AG09309 (cell line): ENCODE results near the gene SCP2D1.

ENCODE experiments used
- DNase-seq: peaks from one replicate; pipeline ENCODE4 v3.0.0-alpha.2; 2010; ENCODE audit warnings: low read depth
- H3K4me3 ChIP-seq: 2 replicates; pipeline ENCODE4 v1.5.1; 2011; ENCODE audit warnings: mild to moderate bottlenecking, low read depth, low read length, moderate library complexity; ENCODE audit not compliant: control insufficient read depth
- CTCF ChIP-seq: IDR thresholded peaks from 2 replicates; pipeline ENCODE4 v1.5.1; 2011; ENCODE audit warnings: mild to moderate bottlenecking, low read depth, low read length, inconsistent platforms; ENCODE audit not compliant: insufficient read depth, control insufficient read depth; ENCODE audit errors: missing control alignments

Gene SCP2D1

GRCh38 chr20:18847226-18847755 lies 33.7 kb downstream of the SCP2D1 start:
- DNase-seq, result no peak
- no peak for TF ChIP-seq CTCF
- H3K4me3 ChIP-seq, result no peak overlapping the region

GRCh38 chr20:18849131-18849530 lies 35.5 kb downstream of the SCP2D1 start:
- DNase-seq, result no peak
- no peak overlapping the region for H3K4me3 ChIP-seq
- TF ChIP-seq CTCF, result no peak

GRCh38 chr20:18851629-18852028 lies 38.0 kb downstream of the SCP2D1 start:
- TF ChIP-seq CTCF, result no peak
- H3K4me3 ChIP-seq, result no peak overlapping the region
- DNase-seq, result no peak

- DNase-seq, result no peak
- no peak for TF ChIP-seq CTCF
Observed at GRCh38 chr20:18852318-18852717, 38.7 kb downstream of the SCP2D1 start.

GRCh38 chr20:18853216-18853615 lies 39.6 kb downstream of the SCP2D1 start:
- TF ChIP-seq CTCF, result no peak
- no peak for DNase-seq
- no peak overlapping the region for H3K4me3 ChIP-seq

More at GRCh38 chr20:18852318-18852717, 38.7 kb downstream of the SCP2D1 start:
- no peak overlapping the region for H3K4me3 ChIP-seq

GRCh38 chr20:18853946-18854646 lies 40.5 kb downstream of the SCP2D1 start:
- H3K4me3 ChIP-seq, result no peak overlapping the region
- DNase-seq, result no peak
- TF ChIP-seq CTCF, result no peak
